NCI-H82 treated with DMSO at 0.1 percent for 48 hours (cell line): ENCODE measurements around the gene RPL7A.
"Not testable (repeated sequence)": the region's sequence is repeated elsewhere in the genome, so short reads cannot be mapped to it uniquely, and the experiment has no call there.

ENCODE experiments used
- DNase-seq: peaks from one replicate; lab custom pipeline; 2025; ENCODE audit not compliant: unreplicated experiment; lab: John Stamatoyannopoulos, UW

The RPL7A gene

DNA sequence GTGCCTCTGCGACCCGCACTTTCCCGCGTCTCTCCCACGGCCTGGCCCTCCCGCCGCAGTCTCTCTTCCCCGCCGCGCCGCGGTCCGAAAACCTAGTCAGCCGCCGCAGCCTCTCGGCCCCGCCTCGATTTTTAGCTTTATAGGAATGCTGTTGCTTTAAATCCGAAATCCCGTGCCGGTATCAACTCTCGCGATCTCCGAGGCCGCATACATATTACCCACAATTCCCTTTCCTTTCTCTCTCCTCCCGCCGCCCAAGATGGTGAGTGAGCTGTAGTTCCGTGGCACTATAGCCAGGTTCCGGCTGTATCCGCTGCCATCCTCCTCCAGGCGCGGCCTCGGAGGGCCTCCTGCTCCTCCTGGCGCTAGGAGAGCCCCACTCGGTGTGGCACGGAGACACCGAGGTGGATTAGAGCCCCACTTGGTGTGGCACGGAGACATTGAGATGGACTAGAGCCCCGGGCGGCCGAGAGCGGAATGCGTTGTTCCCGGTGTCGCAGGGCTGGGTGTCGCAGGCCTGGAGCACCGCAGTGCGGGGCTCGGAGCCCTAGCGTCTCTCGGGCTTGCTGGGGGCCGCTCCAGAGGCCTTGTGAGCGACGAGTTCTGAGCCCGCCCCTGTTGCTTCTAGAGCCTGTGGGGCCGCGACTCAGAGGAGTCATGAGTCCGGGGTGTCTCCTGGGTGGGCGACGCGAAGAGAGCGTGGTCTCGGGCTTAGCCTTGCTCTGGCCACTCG lies at the start of gene RPL7A, which contains the start of gene MED22:
RPL7A (plus strand) TSS at position 234 of the 733 bp plus-strand sequence; CDS start at position 260, 26 bp downstream.
MED22 (minus strand) TSS at position 147 of the 733 bp plus-strand sequence. CDS start 1,469 bp downstream, outside the sequence.
- peak; percentile 90 for DNase-seq

DNA sequence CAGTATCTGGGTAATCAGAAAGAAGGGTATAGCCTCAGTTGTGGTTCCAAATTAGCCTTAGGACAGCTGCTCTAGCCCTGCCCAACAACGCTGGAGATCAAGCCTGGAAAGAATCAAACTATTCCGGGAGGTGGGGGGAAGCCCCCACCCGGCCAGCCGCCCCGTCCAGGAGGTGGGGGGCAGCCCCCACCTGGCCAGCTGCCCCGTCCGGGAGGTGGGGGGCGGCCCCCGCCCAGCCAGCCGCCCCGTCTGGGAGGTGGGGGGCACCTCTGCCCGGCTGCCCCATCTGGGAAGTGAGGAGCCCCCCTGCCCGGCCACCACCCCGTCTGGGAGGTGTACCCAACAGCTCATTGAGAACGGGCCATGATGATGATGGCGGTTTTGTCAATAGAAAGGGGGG lies 48.0 kb upstream of the RPL7A start:
- DNase-seq: not testable (repeated sequence)

DNA sequence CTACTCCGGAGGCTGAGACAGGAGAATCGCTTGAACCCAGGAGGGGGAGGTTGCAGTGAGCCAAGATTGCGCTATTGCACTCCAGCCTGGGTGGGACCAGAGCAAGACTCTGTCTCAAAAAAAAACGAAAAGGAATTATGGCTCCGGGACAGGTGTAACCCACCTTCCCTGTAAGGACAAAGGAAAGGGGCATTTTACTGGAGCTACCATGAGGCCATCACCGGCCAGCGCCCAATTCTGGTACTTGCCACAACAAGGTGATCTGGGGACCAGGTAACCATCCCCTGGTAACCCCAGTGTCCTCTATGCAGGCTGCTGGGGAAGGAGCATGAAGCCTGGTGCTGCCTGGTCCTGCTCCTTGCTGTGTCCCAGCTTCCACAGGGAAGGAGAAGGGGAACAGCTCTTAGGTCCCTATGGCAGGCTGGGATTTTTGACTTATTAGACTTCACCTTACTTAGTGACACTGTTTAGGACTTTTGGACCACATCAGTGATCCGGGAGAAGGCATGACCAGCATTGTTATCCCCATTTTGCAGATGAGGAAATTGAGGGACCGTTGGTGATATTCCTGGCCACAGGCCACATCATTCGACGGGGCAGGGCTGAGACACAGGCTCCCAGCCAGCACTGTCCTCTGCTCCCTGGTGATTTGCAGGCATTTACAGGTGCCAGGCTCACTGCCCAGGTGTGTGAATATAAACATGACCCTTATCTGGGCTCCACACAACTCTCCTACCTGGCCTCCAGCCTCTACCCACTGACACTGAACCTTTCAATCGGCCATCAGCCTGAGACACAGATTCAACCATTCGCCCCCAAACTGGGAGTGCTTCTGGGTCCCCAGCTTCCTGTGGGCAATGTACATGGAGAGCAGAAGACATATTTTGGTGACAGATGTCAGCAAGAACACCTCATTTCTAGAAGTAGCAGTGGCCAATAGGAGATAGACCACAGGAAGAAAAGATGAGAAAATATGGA lies 46.5 kb upstream of the RPL7A start:
- DNase-seq: no peak

DNA sequence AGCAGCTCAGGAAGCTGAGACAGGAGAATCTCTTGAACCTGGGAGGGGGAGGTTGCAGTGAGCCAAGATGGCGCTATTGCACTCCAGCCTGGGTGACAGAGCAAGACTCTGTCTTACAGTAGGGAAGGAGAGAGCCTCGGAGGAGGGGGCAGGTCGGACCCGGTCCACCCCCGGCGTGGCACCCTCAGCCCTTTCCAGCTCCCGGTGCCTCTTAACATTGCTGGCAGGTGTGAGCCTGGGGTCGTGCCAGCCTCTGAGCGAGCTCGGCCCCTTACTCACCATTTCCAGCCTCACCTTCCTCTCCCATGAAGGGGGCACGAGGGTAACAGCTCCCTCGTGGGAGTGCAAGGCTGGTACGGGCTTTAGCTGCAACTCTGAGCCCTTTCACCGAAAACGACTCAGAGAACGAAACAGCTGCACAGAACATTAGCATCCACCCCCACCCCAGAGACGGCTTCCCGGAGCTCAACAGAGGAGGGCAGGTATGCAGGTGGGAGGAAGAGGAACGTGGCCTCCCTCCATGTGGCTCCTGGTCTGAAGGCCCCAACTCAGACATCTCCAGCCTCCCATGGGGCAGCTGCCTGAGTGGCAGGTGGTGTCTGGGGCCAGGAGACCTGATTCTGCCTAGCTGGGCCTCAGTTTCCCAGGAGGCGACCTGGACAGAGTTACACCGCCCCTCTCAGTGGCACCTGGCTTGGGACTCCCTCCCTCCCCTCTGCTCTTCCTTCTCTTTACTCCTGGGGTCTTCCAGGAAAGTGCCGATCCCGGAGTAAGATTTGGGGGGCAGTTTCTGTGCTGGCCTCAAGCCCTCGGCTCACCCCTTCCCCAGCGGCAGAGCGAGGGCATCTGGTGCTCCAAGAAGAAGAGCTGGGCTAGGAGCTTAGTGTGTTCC lies 44.5 kb upstream of the RPL7A start:
- DNase-seq: no peak

DNA sequence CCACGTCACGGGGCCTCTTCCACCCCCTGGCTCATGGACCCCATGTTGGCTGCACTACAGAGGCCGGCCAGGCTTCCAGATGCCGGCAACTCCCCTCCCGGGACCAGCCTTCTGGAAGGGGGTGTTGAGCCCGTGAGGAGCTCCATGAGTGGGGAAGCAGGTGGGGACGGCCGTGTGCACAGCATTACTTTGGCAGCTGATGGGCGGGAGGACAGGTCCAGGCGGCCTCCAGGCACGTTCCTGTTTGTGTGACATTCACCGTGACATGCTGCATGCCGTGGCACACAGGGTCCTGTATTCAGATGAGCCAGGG lies 43.9 kb upstream of the RPL7A start:
- DNase-seq: no peak

DNA sequence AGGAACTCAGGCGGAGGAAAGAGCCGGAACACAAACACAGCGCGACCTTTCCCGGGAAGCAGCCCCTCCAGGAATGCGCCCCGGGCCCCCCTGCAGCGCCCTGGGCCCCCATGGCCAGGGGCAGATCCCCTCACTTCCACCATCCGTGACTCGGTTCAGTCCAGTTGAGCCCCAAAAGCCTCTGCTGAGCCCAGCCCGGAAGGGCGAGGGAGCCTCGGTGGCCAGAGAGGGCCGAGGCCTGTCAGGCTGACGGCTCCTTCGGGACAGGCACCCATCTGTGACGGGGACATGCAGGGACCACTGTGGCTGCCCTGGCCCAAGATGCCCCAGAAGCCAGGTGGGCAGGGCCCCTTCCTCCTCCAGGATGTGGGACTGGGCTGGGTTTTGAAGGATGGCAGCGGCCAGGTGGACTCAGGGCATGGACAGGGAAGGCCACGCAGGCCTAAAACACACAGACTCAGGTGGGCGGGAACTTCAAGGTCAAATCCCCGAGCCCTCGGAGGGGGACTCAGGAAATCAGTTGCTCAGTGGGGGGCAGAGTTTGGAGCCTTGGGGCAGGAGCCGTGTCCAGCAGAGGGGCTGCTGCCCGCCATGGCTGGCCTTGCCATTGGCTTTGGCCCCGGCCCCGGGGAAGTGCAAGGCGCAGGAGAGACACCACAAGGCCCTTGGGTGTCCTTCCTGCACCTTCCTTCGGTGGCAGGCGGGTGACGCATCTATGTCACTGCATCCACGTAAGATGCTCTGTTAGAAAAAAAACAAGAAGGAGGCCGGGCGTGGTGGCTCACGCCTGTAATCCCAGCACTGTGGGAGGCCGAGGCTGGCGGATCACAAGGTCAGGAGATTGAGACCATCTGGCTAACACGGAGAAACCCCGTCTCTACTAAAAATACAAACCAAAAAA lies 43.3 kb upstream of the RPL7A start:
- DNase-seq: no peak

DNA sequence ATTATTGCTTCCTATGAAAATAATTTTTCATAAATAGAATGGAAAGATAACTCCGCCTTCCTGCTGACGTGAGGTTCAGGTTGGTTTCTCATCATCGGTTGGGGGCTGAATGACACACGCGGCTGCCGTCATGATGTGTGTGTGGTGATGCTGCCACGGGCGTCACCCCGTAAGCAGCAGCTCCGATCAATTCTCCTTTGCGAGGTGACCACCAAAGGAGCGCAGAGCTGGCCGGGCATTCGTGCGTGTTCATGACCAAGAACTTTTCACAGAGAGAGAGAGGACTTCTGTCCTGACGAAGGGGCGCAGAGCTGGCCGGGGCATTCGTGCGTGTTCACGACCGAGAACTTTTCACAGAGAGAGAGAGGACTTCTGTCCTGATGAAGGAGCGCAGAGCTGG lies 42.3 kb upstream of the RPL7A start:
- no peak for DNase-seq

DNA sequence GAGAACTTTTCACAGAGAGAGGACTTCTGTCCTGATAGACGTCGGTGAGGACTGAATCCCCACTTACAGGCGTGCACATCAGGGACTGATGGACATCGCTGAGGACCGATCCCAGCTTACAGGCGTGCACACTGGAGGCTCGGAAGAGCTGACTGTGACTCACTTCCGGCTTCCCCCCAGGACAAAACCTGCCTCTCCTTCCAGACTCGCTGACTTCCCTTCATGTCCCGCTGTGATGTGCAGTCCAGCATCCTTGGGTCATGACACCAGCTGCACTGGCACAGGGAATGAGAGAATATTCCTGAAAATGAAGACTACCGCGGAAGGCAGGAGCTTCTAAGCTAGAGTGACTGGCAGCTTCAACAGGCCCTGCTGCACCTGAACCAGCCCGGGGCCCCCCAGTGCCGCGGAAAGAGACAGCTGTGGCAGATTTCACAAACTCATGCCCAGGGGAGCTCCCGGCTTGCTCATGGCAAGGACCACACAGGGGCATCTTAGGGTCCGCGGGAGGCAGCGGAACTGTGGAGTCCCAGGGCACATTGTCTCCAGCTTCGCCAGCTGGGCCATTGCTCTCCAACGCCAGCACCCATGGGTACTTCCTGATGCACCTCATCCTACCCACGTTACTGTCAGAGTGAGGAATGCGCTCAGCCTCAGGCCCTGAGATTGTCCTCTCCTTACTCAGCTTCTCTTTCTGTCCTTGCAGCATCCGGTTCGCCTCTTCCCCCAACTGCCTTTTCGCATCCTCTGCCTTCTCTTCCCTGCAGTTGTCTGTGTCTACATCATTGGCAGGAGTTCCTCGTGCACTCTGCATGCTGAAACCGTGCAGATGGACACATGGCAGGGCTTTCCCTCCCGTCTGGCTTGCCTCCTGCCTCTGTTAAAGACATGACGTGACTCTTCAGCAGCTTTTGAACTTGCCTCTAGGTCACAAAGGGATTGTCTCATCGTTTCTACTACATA lies 41.5 kb upstream of the RPL7A start:
- DNase-seq: no peak

DNA sequence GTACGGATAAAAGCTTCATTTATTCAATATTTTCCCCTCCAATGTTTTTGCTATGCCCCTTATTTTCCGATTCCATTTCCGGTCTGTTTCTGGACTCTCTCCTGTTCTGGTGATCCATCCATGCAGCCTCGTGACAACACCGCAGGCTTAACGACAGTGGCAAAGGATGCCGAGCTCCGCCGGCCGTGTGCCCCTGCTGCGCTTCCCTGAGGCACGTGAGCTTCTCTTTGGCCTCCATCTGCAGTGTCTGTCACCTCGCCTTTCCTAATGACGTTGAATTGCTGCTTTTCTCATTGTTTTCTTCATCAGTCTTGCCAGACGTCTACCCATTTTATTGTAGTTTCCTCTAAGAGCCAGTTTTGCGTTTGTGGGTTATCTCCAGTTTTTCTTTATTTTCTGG lies 40.7 kb upstream of the RPL7A start:
- no peak for DNase-seq

DNA sequence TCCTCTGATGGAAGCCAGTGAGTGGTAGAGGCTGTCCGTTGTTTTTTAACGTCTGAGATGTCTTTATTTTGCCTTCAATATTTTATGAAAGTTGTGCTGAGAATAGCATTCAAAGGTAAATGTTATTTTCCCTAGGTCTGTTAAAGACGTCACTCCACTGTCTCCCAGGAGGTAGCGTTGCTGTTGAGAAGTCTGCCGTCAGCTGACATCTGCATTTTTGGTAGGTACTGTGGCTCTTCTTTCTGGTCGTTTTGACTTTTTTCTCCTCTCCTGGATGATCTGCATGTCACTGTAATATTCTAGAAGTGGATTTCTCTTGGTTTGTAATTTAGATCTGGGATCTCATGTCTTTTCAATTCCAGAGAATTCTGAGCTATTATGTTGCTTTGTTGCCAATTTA lies 38.4 kb upstream of the RPL7A start:
- no peak for DNase-seq

DNA sequence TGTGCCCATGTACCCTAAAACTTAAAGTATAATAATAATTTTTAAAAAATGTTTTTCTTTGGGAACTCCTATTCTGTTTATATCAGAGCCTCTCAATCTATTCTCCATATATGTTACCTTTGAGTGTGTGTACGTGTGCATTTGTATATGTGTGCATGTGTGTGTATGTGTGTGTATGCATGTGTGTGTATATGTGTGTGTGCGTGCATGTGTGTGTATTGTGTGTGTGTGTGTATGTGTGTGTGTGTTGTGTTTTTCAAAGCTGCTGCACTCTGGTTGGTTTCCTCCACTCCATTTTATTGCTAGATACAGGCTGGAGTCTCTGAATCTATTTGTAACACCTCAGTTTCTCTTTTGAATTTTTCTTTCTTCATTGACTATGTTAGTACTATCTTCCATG lies 32.0 kb upstream of the RPL7A start:
- DNase-seq: no peak

DNA sequence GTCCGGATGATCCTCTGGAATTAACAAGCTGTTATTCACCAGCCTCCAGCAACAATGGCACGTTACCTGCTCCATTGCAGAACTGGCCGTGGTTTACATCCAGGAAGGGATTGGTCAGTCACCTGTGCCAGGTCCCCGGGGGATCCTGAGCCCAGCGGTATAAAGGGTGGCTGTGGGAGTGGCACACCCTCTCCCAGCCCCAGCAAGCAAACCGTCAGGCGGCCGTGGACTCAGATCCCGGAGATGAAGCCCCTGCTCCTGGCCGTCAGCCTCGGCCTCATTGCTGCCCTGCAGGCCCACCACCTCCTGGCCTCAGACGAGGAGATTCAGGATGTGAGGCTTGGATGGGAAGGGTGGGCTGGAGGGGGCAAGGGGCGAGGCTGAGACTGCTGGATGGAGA lies 30.5 kb upstream of the RPL7A start:
- not testable (repeated sequence) for DNase-seq

DNA sequence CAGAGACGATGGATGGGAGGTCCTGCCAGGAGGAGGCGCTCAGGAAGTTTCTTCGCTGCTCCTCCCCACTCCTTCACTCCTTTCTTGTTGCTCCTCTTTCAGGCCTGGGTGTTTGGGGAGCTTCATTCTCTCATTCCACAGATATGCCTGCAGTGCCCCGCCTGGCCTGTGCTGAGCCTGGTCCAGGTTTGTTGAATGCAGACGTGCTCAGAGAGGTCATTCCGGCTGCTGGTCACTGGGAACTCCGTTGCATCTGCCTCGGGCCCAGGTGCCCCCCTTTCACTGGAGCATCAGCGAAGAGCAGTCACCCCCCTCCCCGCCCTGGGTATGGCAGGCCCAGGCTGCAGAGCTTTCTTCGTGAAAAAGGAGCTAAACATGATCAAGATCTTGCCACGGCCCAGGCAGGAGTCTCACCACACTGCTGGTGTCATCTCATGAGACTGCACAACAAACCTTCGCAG lies 27.6 kb upstream of the RPL7A start:
- DNase-seq: no peak

DNA sequence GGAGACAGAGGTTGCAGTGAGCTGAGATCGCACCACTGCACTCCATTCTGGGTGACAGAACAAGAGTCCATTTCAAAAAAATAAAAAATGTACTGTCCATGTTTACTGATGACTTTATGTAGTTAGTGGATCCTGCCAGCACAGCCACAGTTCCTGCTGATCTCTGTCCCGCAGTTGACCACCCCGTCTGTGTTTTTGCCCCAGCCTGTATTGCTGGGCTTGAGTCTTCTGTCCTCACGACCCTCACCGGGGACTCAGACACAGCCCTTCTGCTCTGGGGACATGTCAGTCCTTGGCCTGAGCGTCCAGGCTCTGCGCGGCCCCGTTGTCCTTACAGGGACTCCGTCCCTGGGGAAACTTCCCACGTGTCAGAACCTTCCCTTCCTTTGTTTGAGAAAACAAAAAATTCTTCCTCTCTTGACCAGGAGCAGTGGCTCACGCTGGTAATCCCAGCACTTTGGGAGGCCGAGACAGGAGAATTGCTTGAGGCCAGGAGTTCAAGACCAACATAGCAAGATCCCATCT lies 26.5 kb upstream of the RPL7A start:
- DNase-seq: no peak

DNA sequence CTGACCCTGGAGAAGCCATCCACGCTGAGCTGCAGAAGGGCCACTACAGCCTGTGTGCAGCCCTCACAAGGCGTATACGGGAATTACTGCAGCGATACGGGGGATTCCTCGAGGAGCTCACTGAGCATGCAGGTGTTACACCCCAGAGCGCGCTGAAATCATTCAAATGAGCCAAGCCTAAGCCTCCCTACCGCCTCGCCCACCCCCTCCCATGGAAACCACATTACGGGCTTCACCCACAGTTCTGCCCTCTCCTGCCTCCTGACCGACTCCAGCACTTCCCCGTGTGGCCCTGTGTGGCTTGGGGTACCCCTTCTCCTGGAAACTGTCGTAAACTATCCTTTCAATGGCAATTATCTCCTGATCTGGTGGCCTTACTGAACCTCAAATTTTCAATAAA lies 25.3 kb upstream of the RPL7A start:
- no peak for DNase-seq

DNA sequence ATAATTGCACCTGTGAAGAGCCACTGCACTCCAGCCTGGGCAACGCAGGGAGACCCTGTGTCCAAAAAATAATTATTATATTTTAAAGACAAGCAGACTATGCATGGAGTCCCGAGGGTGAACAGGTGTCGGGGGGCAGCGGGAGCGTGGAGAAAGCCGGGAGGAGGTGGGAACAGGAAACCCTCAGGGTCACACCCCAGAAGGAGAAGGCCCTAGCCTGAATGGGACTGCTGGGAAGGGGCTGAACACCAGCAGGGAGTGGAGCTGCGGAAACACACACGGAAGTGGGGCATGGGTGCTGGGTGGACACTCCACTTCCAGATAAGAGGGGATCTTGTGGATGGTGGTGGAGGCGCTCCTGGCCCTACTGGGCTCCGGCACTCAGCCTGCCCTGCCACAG lies 24.8 kb upstream of the RPL7A start:
- DNase-seq: no peak

DNA sequence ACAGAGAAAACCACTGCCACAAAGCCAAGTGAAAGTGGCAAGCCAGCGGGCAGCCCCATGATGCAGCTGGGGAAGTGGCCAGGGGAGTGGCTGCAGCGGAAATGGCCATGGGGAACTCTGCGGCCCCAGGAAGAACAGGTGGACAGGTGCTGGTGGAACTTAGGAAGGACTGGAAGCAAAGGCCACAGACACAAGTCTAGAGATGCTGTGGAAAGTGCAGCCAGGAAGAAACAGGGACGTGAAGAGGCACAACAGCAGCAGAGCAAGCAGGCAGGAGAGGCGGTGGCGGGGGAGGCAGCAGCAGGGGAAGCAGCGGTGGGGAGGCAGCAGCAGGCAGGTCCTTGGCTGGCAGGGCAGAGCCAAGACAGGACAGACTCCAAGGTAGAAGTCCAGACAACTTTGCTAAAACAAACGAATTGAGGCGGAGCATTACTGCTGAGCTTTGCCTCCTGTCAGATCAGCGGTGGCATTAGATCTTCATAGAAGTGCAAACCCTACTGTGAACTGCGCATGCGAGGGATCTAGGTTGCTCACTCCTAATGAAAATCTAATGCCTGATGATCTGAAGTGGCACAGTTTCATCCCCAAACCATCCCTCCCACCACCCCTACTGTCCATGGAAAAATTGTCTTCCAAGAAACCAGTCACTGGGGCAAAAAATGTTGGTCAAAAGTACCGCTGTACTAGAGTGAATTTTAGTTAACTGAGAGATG lies 23.9 kb upstream of the RPL7A start:
- no peak for DNase-seq

DNA sequence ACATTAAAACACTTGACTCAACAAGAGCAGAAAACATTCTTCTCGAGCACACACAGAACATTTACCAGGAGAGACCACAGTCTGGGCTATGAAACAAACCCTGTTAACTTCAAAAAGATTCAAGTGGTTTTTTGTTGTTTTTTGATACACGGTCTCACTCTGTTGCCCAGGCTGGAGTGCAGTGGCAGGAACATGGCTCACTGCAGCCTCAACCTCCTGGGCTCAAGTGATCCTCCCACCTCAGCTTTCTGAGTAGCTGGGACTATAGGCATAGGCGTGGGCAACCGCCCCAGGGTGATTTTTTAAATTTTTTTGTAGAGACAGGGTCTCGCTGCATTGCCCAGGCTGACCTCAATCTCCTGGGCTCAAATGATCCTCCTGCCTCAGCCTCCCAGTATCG lies 21.0 kb upstream of the RPL7A start:
- not testable (repeated sequence) for DNase-seq
